ENCODE data around the gene GPR152.
"Not testable (repeated sequence)": the region's sequence is repeated elsewhere in the genome, so short reads cannot be mapped to it uniquely, and the experiment has no call there.

GPR152 gene

DNA sequence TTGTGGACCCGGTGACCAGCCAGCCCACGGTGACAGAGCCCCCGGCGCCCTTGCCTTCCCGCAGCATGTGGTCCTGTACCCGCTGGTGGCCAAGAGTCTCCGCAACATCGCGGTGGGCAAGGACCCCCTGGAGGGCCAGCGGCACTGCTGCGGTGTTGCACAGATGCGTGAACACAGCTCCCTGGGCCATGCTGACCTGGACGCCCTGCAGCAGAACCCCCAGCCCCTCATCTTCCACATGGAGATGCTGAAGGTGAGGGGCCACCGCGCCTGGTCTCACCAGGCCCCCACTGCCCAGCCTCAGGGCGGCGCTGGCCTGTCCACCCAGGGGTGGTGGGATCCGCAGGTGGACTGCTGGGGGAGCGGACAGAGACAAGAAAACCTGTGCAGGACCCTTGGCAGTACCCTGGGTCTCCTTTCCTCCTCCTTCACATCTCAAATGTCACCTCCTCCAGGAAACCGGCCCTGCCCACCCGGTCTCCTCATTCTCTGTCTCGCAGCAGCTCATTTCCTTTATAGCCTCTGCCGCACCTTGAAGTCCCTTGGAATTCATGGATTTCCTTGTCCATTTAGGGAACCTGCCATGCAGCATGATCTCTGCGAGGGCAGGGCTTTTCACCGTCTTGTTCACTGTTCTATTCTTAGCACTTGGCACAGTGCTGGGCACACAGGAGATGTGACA is 36.8 kb upstream of the GPR152 start:
- DNase-seq, result no peak

DNA sequence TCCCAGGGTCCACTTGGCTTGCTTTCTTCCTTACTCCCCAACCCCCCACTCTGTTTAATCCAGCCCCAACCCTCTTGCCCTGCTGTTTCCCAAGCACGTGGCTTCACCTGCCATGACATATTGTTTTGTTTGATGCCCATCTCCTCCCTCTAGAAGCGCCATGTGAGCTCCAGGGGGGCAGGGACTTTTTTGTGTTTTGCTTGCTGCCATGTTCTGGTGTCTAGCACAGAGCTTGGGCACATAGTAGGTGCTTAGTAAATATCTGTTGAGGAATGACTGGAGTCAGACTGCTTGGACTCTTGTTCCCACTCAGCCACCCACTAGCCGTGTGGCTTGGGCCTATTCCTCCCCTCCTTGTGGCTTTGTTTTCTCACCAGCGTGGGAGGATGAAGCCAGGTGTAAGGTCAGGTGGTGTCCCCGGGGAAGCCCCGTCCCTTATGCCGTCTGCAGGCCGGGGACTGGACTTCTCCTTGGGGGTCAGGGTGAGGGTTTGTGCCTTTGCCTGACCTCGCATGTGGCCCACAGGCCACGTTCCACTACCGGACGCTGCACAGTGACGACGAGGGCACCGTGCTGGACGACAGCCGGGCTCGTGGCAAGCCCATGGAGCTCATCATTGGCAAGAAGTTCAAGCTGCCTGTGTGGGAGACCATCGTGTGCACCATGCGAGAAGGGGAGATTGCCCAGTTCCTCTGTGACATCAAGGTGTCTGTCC is 34.1 kb upstream of the GPR152 start:
- DNase-seq, result no peak

DNA sequence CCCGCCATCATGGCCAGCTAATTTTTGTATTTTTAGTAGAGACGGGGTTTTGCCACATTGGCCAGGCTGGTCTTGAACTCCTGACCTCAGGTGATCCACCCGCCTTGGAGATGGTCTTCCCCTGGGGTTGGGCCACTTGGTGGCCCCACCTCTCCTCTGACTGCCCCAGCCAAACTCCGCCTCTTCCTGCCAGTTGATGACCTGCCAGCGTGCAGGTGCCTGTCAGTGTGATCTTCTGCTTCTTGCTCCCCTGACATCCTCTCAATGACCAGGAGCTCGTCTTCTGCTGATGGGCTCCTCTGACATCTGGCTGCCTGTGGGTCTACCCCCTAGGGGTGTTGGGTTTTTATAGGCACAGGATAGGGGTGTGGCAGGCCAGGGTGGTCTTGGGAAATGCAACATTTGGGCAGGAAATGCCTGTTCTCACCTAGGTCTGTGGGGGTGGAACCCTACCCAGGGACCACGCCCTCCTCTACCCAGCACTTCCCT is 33.4 kb upstream of the GPR152 start:
- DNase-seq, result not testable (repeated sequence)

DNA sequence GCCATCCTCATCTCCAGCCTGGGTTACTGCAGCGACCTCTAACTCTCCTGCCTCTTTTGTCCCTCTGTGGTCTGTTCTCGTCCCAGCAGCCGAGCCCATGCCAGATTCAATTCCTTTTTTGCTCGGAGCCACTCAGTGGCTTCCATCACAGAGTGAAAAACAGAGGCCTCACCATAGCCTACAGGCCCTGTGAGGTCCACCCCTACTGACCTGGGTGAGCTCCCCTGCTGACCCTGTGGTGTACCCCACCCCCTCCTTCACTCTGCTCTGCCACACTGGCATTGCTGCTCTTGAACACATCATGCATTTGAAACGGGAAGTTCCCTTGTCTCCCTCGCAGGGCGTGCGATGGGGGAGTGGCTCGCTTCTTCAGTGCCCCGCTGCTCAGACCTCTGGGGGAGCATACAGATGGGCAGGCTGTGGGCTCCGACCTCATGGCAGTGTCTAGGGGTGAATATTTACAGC is 32.4 kb upstream of the GPR152 start:
- DNase-seq, result peak; percentile 59

DNA sequence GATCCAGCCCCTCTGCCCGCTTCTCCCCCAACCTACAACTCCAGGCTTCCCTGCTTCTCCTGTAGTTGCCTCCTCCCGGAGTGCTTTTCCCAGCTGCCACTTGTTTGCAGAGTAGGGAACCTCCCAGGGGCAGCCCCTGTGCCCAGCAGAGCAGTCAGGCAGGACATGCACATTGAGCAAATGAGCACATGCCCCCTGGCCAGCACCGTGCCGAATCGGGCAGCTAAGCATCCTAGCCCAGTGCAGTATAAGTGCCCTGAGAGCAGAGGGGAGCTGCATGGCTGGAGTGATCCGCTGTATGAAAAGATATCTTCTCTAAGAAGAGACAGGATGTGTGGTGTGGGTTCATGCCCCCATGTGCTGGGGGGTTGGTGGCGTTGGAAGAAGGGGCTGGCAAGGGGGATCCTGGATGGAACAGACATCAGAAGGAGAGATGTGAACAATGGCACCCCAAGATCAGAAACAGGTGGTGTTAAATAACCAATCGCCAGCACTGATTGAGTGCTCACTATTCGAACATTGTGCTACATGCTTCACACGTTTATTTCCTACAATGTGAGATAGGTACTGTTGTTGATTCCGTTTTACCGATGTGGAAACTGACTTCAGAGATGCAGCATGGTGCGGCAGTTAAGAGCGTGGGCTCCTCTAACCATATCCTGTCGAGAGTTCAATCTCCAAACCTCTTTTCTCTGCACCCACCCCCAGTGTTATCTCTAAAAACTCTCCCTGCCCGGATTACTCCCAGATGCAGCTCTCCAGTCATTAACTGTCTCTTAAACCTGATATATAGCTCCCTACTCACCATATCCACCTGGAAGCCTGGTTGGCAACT is 31.5 kb upstream of the GPR152 start:
- no peak for DNase-seq

DNA sequence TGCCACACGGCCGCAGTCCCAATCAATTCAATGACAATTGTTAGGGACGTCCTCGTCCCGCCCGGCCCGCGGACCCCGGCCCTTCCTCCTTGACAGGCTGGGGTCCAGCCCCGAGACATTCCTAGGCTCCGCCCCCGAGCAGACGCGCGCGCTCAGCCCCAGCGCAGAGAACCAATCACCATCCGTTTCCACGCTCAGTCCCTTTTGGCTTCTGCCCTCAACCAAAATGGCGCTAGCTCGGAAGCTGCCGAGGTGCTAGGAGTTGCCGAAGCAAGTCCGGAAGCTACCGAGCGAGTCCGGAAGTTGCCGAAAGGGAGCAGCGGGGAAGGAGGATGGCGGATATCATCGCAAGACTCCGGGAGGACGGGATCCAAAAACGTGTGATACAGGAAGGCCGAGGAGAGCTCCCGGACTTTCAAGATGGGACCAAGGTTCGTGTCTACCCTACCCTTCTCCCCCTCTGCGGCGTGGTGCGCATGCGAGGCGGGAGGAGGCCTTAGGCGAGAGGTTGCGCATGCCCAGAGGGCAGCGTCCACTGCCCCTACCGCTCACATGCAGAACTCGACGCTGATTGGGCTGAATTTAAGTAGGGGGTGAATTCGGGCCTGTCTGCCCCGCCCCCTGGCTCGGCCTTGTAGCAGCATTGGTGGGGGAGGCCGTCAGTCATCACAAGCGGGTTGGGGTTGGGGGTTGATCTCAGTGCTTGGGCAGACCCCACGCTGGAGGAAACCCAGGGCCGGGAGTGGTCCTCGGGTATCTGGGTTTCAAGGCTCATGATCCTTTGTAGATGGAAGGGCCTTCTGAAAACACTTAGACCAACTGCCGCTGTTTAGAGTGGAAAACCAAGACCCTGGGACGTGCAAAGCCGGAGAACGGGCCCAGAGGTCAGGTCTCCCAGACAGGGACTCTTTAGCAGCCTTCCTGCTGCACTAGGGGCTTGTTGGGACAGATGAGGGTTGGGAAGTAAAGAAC is 30.6 kb upstream of the GPR152 start, which contains the start of gene AIP:
AIP (plus strand) TSS at position 200 of the 972 bp plus-strand sequence; CDS start at position 333, 133 bp downstream.
- DNase-seq, result peak; percentile 99

DNA sequence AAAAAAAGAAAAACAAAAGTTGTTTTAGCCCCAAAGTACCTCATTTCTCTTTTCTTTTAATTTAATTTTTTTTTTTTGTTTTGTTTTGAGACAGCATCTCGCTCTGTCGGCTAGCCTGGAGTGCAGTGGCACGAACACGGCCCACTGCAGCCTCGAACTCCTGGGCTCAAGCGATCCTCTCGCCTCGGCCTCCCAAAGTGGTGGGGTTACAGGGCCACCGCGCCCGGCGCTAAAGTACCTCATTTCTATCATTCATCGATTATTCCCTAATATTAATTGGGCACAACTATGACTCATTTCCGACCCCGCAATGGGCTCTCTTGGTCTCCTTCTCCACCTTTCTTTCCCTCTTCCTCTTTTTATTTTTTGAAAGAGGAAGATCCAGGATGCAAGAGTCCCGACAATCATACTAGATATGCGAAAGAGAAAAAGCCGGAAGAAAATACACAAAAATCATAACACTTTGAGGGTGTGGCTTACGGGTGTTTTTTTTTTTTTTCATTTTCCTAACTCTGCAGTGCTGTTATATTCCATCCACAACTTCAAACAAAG is 29.8 kb upstream of the GPR152 start:
- peak; percentile 80 for DNase-seq

DNA sequence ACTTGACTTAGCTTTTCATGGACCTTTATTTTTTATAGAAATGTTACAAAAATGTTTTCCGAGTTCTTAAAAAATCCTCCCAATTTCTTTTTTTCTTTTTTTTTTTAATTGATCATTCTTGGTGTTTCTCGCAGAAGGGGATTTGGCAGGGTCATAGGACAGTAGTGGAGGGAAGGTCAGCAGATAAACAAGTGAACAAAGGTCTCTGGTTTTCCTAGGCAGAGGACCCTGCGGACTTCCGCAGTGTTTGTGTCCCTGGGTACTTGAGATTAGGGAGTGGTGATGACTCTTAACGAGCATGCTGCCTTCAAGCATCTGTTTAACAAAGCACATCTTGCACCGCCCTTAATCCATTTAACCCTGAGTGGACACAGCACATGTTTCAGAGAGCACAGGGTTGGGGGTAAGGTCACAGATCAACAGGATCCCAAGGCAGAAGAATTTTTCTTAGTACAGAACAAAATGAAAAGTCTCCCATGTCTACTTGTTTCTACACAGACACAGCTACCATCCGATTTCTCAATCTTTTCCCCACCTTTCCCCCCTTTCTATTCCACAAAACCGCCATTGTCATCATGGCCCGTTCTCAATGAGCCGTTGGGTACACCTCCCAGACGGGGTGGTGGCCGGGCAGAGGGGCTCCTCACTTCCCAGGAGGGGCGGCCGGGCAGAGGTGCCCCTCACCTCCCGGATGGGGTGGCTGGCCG is 25.0 kb upstream of the GPR152 start:
- DNase-seq, result not testable (repeated sequence)

DNA sequence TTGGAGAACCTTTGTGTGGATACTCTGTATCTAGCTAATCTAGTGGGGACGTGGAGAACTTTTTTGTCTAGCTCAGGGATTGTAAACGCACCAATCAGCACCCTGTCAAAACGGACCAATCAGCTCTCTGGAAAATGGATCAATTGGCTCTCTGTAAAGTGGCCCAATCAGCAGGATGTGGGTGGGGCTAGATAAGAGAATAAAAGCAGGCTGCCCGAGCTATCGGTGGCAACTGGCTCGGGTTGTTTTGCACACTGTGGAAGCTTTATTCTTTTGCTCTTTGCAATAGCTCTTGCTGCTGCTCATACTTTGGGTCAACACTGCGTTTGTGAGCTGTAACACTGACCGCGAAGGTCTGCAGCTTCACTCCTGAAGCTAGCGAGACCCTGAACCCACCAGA is 24.2 kb upstream of the GPR152 start:
- DNase-seq, result not testable (repeated sequence)

DNA sequence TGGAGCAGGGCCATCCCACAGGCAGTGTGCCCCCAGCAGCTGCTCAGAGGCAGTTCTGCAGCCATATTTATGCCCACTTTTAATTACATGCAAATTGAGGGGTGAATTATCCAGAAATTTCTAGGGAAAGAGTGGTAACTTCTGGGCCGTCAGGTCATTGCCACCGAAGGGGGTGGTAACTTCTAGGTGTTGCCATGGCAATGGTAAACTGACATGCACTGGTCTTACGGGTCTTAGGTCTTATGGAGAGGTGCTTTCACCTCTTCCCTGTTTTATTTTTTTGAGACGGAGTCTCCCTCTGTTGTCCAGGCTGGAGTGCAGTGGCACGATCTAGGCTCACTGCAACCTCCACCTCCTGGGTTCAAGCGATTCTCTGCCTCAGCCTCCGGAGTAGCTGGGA is 20.4 kb upstream of the GPR152 start:
- no peak for DNase-seq

DNA sequence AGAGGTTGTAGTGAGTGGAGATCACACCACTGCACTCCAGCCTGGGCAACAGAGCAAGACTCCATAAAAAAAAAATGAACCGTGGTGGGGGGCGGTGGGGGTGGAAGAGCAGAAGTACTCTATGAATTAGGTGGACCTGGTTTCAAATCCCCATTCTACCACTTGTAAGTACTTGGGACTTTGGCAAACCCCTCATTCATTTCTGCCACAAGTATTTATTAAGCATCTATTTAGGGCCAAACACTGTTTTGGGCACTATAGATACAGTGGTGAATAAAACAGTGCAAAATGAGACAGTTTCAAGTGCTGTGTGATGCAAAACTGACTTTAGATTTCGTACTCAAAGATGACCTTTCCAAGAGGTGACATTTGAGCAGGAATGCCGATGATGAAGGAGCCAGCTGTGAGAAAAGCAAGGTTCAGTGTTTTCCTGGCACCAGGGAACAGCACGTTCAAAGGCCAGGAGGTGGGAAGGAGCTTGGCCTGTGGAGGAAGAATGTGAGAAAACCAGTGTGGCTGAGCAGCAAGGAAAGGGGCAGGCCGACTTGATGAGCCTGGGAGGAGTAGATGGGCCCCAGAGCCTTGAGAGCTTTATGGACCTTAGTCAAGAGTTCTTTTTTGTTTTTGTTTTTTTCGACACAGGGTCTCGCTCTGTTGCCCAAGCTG is 17.9 kb upstream of the GPR152 start:
- DNase-seq, result no peak

DNA sequence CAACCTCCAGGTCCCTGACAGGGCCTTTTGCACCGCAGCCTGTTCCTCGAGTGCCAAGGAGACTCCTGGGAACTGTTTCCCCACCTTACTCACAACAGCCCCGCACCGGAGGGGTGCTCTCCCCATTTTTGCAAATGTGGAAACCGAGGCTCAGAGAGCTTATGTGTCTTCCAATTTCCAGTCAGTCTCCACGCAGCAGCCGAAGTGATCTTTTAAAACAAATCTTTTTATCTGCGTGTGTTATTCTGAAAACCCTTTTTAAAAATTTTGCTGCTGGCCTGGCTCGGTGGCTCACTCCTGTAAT is 16.9 kb upstream of the GPR152 start:
- no peak for DNase-seq

DNA sequence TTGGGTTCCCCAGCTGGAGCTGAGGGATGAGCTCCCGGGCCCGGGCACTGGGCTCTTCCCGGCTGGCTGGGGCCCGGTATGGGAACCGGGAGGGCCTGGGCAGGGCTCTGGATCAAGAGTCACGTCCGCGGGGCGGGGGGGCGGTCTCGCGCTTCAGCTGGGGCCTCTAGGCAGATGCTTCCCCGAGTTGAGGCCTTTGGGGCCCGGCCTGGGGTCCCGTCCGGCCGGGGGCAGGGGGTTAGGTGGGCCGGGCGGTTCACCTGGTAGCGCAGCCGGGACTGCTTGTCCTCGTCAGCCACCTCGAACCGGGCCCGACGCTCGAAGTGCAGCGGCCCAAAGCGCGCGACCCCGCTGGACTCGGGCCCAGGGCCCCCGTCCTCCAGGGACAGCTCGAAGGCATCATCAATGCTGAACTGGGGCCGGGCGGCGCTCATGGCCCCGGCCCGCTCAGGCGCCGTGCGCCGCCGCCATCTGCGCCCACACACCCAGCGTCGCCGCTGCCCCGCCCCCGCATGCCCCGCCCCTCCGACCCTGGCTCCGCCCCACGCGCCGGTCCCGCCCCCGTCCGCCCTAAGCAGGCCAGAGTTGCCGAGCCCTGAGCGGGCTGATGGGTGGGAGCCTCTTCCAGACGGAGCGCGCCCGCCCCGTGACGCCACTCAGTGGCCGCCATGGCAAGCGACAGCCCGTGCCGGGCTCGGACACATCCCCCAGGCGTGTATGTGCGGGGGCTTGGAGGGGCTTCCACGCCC is 16.4 kb upstream of the GPR152 start, which contains the start of gene TMEM134:
TMEM134 (minus strand) TSS at position 493 of the 749 bp plus-strand sequence; CDS start at position 434, 59 bp downstream.
- DNase-seq, result peak; percentile 93

DNA sequence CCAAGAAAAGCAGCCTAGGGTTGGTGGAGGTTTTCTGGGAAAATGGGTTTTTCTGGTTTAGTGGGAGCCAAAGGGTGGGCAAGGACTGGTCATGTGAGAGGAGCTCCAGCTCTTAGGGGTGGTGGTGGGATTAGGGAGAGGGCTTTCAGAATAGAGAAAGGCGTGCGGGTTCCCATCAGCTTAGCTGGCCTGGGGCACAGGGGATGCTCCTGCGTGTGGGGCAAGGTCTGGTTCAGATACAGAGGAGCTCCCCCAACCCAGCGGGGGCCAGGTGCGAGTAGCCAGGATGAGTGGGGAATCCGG is 15.9 kb upstream of the GPR152 start:
- no peak for DNase-seq

DNA sequence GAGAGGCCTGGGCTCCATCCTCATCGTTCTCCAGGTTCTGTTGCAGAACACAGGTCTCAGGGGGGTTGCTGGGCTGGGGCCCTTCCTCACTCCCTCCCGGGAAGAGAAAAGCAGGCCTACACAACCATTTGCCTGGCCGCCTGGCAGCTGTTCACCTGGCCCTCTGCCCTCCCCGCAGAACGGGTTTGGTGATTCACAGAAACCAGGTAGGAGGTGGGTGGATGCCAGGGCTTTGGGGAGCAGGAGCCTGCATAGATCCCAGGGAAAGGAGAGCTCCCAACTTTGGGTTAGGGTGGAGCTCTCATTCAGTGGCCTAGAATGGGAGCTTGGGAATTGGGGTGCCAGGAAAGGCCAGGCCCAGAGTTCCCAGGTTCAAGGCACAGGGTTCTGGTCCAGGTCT is 15.5 kb upstream of the GPR152 start:
- no peak for DNase-seq

DNA sequence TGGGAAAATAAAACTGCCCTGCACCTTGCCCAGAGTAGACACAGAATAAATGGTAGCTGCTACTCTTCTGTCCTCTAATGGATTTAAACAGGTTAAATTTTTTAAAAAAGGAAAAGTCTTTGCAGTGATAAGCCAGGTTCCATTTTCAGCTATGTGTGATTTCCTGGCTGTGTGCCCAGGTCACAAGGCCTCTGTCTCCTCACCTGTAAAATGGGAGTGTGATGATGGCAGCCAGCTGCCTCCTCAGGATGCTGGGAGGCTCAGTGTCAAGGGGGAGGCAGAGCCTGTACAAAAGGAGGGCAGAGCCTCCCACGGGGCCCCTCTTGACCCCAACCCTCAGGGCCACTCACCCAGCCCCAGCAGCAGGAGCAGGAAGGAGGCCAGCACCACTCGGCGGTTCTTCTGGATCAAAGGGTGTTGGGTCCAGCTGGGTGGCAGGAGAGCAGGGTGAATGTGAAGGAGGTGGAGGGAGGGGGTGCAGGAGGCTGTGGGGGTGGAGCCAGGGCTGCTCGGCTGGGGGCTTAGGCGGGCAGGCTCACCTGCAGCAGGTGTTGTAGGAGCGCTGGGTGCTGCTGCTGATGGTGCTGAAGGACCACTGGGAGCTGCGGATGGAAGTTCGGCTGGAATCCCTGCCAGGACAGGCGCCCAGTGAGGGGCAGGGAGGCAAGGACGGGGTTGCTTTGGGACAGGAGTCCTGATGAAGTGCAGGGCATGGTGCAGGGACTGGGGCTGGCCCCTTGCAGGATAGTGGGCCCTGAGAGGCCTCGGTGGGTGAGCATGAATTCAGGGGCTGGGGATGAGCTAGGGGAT is 14.6 kb upstream of the GPR152 start:
- DNase-seq, result no peak

DNA sequence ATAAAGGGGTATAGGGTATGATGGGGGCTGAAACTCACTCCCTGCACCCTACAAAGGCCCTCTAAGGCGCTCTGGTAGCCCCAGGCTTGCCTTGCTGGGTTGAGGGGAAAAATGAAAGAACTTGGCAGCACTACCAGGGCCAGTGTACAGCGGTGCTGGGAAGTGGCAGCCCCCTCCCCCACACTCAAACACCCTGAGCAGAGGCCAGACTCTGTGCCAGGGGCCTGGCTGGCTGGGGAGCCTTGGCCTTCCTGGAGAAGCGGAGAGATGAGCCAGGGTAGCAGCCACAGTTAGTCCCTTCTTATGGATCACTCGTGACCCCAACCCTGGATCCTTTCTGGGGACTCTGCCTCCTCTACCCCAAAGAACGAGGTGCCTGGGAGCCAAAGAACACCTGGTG is 13.8 kb upstream of the GPR152 start:
- no peak for DNase-seq

DNA sequence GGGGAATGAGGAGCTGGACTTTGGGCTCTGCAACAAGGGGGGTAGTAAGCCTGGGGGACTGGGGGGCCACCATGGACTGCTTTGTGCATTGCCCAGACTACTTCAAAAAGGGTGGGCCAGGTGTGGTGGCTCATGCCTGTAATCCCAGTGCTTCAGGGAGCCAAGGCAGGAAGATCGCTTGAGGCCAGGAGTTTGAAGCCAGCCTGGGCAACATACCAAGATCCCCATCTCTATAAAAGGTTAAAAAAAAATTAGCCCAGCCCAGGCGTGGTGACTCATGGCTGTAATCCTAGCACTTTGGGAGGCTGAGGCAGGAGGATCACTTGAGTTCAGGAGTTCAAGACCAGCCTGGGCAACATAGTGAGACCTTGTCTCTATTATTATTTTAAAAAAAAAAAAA is 13.0 kb upstream of the GPR152 start:
- not testable (repeated sequence) for DNase-seq

DNA sequence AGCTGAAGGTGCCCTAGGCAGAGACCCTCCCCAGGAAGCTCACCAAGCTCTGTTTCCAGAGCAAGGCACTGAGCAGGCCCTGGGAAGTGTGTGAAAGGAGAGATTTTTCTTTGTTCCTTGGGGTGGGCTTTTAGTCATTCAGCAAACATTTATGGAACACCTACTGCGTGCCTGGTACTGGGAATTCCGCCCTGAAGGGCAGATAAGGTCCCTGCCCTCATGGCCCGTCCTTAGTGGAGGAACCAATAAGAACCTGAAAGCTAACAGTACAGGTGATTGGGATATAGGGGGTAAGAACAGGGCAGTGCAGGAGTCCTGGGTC is 12.6 kb upstream of the GPR152 start:
- DNase-seq, result no peak
